GM04504 (cell line): ENCODE data around the gene GAS7.

Experiments used
- DNase-seq: peaks from one replicate; pipeline ENCODE4 v3.0.0-alpha.2; 2012; ENCODE audit warnings: low read depth

The GAS7 gene

DNA sequence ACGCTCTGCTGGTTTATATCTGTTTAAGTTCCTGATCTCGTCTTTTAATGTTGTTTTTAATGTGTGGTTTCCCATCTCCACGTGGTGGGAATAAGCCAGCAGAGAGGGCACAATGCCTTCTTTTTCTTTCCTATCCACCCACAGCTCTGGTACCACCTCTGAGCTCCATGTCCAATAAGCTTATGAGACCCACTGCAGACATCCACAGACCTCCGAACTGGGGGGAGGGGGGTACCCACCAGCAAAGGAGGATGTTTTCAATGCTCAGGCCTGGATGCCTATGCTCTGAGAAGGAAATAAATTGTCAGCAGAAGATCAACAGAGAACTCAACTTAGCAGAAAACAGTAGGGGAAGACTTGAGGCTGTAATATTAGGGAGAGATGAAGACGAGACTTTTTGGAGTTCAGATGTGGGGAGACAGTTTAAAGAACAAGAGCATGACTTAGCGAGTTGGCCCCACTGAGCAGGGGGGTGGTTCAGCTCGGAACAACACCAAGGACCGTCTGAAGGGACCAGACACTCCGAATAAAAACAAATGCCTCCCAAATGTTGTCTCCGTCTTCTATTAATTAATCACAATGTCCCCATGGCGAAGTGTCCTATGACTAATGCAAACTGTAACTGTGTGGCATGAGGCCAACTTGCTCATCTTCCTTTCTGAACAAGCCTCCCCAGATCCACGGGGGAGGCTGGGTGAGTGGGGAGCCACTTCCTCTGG, 62.7 kb downstream of the GAS7 start:
- peak; percentile 64 for DNase-seq

DNA sequence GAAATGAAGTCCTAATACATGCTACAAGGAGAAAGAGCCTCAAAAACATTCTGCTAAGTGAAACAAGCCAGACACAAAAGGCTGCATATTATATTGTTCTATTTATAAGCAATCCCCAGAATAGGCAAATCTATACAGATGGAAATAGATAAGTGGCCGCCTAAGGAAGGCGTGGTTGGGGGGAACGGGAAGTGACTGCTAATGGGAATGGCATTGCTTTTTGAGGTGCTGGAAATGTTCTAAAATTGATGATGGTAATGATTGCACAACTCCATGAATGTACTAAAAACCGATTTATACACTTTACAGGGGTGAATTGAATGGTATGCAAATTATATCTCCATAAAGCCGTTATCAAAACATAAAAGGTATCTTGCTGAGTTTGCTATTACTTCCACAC, 67.7 kb downstream of the GAS7 start:
- no peak for DNase-seq

DNA sequence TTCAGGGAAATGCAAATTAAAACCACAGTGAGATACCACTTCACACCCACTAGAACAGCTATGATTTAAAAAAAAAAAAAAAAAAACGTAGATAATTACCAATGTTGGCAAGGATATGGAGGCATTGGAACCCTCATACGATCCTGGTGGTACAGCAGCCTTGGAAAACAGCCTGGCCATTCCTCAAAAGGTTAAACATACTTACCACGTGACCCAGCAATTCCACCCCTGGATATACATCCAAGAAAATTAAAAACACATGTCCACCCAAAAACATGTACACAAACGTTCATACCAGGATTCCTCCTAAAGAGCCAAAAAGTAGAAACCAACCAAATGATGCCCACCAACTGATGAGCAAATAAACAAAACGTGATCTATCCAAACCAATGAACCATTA, 68.1 kb downstream of the GAS7 start:
- DNase-seq = no peak

DNA sequence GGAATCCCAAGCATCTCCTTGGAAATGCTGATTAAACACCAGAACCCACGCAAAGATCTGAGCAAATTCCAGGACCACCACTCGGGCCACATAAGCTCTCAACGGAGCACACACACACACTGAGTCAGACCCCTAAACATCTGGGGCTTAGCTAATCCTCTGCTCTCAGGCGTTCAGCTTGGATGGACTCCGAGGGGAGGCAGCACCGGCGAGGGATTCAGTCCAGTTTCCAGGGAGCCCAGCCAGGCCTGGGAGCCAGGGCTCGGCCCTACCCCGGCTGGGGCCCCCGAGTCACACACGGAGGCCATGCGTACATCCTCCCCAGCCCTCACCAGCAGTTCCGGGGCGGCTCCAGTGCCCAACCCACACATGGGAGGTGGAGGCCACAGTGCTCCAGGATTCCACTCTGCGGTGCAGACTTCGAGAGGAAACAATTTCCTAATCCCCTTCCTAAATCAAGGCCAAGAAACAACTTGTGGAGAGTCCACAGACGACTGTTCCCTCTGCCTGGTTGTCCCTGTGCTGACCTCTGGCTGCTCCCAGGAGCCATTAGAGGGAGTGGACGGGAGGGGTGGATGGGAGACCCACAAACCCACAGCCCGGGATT, 70.5 kb downstream of the GAS7 start:
- DNase-seq = peak; percentile 93

DNA sequence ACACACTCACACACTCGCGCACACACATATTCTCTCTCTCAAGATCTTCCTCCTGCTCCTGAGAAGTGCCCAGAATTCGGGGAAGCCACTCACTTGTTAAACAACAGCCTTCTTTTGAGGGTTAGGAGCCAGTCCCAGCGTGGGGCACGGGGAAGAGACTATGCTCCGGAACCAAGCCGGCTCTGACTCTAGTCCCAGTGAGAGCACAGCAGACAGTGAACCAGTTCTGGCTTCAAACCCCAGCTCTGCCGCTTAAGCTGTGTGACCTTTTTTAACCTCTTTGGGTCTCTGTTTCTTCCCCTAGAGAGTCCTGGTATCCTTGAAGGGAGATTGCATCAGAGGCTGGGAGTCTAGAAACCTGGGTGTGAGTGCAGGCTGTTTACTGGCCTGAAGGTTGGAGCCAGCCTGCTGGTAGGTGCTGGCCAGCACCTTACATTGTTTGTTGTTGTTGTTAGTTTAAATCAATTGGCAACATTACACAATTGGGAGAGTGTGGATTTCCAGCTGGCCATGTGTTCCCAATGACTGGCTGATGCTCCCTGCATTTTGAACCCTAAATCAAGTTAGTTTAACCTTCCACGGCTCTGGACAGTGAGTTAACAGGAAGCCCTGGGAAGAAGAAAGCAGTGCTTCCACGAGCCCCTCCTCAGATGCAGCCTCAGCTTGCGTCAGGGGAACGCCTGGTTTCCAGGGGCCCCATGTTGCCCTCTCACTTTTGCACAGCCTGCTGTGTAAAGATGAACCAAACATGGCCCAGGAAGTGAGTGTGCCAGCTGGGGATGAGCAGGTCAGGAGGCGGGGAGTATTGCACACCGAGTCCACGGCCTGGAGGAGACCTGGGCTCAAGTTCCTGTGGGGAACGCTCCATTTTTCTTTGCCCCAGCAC, 71.5 kb downstream of the GAS7 start:
- peak; percentile 46 for DNase-seq

DNA sequence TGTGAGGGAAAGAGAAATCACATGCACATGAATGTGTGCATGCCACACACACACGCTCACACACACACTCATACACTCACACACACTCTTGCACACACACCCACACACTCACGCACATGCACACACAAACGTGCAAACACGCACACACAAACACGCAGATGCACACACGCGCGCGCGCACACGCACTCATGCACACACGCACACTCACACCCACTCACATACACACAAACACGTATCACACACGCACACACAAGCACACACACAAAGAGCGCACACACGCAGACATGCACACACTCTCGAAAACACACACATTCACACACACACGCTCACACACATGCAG, 72.2 kb downstream of the GAS7 start:
- no peak for DNase-seq

DNA sequence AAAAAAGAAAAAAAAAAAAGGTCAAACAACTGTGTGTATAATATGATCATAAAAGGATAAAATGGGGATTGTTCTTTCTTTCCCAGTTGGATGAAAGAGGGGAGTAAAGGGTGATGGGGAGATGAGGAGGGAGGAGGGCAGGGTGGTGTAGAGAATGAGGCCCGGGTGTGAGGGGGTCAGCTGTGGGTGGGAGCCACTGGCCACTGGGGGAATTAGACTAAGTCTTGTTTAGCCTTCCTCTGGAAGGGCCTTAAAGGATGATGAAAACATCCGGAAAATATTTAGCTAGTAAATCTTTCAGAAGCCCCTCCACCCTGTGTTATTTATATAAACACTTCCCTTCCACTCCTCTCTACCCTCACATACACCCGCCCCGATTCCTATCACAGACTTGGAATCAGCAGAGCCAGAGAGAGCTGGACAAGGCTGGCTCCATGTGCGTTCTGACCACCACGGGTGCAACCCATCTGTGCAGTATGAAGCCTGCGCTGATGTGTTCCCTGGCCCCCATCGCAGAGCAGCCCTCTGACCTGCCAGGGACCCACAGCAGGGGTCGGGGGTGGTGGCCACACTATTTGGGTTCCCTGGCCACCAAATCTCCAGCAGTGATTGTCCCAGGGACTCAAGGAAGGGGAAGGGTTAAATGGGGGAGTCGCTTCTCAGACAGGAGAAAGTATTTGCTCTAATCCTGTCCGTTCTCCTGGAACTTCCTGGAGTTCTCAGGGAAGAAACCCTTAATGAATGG, 72.7 kb downstream of the GAS7 start:
- peak; percentile 24 for DNase-seq

DNA sequence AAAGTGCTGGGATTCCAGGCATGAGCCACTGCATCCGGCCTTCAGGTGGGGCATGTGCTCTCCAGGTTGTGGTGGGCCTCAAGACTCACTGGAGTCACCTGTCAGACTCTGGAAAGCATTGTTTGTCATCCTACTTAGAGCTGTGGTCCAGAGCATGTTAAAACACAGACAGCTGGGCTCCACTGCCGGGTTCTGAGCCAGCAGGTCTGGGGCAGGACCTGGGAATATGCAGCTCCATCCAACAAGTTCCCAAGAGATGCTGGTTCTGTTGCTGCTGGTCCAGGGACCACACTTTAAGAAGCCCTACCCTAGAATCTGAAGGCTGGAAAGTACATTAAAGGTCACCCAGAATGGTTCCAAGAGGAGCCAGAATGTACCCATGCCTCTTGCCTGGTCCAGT, 75.3 kb downstream of the GAS7 start:
- no peak for DNase-seq

DNA sequence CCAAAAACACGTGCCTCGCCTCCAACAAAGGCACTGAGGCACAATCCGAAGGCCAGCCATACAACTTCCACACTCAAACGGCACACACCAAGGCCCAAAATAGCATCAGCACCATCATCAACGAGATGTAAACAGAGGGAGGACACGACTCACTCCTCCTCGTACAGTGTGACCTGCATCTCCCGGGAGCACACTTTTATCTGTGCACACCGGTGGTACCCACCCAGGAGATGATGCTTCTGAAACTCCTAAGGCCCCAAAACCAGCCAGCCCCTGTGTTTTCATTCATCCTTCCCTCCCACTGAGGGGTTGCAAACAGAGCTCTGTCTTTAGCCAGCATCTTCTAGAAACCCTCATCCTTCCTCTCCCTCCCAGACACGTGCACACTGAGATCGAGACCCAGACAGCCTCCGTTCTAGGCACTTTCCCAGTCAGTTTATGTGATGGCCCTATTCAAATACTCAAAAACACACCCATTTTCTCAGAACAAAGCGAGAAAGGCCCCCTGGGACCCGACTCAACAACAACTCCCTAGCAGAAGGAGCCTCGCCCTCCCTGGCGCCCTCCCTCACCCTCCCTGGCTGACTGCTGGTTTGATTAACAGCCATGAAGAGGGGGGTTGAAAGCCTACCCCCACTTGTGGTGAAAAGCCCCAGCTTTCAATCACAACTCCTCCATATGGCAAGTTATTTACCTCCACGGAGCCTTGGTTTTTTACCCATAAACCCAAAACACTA, 76.3 kb downstream of the GAS7 start:
- DNase-seq = no peak

DNA sequence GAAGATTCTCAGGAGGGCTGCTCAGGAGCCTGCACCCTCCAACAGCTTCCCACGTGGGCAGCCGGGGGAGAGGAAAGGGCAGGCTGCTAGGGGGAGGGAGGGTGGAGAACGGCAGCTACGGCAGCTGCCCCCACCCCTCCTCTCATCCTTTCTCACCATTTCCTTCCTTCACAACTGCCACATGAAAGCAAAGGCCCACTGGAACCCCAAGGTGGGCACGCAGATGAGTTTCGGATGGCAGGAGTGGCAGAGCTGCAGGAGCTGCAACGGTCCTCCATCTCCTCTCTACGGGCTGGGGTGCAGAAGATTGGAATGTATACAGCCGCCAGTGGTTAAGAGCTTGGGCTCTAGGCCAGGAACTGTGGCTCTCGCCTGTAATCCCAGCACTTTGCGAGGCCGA, 77.7 kb downstream of the GAS7 start:
- no peak for DNase-seq

DNA sequence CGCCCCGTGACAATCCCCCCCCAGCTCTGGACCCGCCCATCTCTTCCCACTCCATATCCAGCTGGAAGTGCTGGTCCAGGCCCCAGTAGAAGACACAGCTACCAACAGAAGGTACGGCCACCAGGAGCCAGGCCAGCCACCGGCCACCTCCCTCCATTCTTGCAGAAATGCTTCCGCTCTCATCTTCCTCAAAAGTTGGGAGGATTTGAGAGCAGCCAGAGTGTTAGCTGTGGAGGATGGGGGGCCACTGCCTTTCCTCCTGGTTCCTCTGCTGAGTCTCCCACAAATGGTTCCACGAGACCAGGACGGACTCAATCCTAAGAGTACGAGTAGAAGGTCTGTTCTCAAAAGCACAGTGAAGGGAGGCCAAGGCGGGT, 78.3 kb downstream of the GAS7 start:
- no peak for DNase-seq

DNA sequence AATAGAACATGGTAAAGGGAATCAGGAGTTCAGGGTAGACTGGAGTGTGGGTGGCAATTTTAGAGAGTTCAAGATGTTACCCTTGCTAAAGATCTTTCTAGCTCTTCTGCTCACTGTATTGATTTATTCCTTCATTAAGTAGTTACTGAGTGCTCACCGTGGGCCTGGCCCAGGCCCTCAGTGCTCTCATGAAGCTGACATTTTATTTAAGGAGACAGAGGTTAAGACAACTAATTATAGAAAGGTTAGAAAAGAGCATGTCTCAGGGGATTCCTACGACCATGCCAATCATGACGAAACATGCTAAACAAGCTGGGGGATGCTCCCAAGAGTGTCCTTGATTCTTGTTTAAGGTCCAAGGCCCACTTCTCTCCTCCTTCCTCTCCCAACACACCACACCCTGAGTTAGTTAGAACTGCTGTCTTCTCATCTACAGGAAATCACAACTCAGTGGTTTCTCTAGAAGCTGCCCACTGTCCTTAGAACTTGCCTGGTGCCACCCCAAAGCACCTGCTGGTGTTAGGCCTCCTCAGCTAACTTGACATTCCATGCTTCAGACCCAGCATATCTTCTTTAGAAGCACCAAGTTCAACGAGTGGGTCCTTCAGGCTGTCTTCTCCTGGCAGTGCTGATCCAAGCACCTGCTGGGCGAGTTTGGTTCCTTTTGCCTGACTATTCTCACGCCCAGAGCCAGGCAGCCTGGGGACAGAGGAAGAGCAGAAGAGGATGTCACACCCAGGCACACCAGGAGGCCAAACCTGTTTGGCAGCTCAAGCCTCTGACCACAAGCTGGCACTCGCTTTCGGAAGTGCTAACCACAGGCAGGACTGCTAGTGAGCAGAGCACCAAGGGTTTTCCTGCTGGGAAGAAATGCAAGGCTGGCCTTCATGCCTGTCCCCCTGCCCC, 79.0 kb downstream of the GAS7 start:
- DNase-seq = no peak

DNA sequence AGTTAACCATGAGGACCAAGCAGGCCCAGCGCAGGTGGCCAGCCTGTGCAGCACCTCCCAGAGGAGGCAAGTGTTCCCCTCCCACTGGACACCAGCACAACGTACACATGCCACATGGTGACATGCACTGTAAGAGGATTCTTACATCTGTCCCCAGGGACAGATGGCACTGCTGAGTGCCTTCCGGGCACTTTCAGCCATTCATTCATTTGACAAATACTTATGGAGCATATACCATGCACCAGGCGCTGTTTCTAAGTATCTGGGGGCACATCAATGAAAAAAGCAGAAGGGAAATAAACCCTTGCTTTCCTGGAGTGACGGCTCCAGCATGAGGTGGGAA, 79.6 kb downstream of the GAS7 start:
- DNase-seq = no peak

DNA sequence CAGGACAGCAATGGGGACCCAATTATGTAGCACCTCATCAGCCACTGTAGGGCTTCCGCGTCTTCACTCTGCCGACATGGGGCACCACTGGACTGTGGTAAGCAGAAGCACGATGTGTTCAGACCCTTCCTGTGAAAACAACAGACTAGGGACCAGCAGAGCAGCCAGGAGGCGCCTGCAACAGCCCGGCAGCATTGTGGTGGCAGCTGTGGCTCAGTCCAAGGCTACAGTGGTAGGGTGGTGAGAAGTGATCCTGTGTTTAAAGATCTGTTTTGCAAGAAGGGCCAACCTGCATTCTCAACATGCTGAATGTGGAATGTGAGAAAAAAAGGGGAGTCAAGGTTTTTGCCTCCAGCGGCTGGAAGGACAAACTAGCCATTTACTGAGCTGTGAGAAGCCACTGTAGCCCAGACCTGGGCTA, 80.8 kb downstream of the GAS7 start:
- DNase-seq = no peak

DNA sequence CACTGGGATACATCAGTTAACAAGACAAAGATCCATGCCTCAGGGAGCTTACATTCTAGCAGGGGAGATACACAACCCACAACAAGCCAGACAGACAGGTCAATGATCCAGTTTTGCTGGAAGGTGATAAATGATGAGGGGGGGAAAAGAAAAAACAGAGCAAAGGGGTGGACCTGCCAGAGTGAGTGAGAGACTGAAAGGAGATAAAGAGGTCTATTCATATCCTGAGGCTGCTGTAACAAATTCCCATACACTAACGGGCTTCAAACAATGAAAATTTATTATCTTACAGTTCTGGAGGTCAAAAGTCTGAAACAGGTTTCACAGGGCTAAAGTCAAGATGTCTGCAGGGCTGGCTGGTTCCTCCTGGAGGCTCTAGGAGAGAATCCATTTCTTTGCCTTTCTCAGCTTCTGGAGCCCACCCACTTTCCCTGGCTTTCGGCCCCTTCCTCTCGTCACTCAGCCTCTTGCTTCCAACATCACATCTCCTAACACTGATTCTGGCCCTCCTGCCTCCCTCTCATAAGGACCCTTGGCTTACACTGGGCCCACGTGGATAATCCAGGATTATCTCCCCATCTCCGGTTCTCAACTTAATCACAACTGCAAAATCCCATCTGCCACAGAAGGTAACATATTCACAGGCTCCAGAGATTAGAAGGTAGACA, 81.5 kb downstream of the GAS7 start:
- DNase-seq = no peak

DNA sequence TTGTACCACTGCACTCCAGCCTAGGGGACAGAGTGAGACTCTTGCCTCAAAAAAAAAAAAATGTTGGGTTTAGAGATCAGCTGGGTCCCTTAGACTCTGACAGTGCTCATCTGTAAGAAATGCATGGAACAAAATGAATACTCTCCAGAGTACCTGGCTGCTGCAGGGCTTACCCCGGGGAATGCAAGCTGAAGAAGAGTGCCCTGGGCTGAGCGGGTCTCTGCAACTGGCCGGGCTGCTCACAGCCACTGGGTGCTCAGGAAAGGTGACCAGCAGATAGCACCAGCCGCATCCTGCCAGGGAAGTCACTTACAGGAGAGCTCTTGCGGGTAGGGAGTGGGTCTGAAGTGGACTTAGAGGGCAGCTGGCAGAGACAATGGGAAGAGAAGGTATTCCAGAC, 82.1 kb downstream of the GAS7 start:
- no peak for DNase-seq

DNA sequence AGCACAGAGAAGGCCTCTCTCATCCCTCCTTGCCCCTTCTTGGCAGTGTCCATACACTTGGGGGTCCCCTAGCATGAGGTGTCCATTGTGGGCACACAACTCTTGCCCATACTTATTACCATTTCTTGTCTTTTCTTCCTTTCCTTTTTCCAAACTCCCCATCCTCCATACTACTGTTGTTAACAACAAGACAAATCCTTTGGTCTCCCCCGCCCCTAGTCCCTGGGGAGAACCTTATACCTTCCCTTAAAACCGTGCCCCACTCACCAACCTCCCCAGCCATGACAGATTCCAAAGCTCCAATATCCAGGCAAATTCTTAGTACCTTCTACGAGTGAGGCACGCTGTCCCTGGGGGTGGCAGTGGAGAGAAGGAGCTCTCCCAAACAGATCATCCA, 82.9 kb downstream of the GAS7 start:
- DNase-seq = no peak

DNA sequence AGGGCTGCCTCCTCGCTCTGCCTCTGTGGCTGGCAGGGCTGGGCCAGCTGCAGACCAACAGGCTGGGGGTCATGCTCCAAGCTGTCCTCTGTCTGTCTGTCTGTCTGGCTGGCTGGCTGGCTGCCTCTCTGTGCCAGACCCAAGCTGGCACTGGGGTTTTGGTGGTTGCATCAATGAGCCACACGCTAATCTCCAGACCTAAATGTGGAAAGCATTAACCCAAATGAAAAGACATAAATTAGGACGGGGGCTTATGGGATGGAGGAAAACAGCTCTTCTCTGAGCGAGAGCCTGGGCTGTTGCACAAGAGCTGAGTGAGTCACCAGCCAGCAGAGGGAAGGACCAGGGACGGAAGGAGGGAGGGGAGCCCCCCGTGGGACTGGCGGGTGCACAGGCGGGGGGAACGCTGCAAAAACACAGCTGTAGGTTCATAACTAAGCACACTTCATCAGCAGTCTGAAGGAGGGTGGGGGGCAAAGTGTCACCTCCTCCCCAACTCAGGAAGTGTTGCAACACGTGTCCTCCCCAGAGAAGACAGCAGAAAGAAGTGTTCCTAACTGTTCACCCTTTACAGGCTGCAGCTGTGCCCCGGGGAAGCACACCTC, 83.4 kb downstream of the GAS7 start:
- peak; percentile 96 for DNase-seq

DNA sequence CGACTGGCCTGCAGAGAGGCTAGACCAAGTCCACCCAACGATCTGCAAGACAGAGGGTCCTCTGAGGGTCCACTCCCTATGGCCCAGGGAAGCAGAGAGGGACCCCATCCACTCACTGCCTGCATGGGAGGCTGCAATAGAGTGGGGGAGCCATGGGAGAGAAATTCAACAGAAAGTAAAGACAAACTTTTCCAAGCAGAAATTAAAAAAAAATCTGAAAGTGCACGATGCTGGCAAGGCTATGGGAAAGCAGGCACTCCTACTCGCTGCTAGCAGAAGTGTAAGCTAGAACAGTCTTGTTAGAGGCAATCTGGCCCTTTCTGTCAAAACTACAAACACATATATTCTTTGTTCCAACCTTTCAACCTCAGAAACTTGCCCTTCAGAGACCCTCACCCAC, 85.4 kb downstream of the GAS7 start:
- no peak for DNase-seq

DNA sequence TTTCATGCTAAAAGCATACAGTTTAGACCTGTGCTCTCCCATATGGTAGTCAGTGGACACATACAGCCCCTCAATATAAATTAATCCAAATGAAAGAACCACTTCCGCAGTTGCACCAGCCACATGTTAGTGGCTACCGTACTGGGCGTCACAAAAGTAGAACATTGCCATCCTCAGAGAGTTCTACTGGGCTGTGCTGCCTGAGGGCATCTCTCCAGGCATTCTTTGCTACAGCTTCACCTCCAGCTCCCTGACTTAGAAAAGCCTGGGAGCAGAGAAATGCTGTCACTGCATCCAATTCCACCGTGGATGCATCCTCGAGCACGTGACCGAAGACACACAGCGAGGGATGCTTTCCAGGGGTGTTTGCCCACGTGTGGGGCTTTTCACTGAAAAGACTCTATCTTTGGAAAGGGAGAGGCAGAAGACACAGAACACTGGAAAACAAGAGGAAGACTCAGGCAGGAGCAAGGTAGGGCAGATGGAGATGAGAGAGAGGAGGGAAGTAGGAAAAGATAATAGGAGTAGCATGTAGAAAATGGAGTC, 86.4 kb downstream of the GAS7 start:
- no peak for DNase-seq
